ENCODE measurements around the gene BRD3. TPM values are rescaled to one million over a fixed set of nuclear protein-coding genes. Genes with fewer than 3 reads are reported as not detected.

The BRD3 gene
- total RNA-seq, 2 donors from 2014 or later: 50.2 to 51.3 TPM

DNA sequence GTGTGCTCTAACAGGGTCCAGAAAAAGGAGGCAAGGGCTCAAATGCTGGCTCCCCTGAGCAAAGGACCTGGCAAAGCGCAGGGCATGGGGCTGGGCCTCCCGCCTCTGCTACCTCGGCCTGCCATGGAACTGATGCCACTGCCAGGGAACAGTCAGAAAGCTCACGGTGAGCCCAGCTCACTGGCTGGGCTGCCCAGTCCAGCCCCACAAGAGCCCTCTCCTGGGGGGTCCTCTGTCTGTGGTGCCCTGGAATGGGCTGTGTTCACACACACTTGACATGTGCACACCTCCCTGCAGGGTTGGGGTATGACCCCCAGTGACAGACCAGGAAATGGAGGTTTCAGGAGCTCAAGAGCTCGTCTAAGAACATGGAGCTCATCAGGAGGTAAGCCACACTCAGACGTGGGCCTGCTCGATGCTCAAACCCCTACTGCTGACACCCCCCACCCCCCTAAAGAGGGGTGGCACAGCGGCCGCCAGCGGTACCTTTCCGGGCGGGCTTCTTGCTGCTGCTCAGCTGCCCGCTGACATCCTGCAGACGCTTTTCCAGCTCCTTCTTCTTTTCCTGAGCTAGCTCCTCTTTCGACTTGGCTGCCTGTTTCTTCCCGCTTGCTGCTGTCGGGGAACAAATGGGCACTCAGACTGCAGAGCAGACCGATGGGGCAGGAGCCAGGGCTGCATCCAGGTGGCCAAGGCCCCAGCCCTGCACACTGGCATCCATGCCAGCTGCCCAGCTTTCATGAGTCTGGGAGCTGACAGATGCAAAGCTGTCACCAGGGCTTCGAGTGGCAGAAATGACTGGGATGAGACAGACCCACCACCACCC, 33.4 kb downstream of the BRD3 start:
- no peak overlapping the region for H3K27ac Mint-ChIP-seq
- H3K36me3 Mint-ChIP-seq (ENCODE audit: insufficient read depth in 2 of 2): peaks cover 7 to 25% of the 10 kb centered on the region in 2 donors
- no peak for ATAC-seq (replicated peaks in 1 of 2)
- no peaks in the 10 kb centered on the region for H3K4me1 Mint-ChIP-seq (ENCODE audit: low read depth)
- H3K27me3 Mint-ChIP-seq (ENCODE audit: low read depth): no peaks in the 10 kb centered on the region
- no peak overlapping the region for H3K4me3 Mint-ChIP-seq
- no peak for DNase-seq
- peaks cover 0 to 5% of the 10 kb centered on the region in 2 donors for H3K9me3 Mint-ChIP-seq

DNA sequence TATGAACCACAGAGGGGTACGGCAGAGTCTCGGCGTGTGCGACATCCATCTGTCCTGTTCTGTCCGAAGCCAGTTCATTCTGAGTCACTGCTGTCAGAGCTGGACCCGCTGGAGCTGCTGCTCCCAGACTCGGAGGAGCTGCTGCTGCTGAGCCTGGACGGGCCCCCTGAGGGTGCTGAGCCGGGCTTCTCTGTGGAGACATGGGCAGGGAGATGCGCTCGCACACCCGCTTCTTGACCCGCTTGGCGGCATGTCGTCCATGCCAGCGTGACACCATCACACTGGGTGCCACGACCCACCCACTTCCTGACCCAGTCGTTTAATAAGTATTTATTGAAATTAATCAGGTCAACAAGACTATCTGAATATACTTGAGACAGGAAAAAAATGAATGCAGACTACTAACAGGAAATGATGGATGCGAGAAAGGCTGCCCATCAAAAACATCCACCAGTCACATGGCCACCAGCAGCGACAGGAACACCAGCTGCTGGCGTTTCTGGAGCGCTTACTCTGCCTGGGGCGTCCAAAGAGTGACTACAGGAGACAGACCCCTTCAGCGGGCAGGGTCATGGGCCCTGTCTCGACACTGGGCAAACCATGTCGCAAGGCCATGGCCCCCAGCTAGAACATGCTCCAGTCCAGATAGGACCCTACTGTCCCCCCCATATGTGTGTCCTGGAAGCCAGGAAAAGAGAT, 34.2 kb downstream of the BRD3 start:
- peaks cover 2 to 18% of the 10 kb centered on the region in 2 donors for H3K36me3 Mint-ChIP-seq (ENCODE audit: insufficient read depth in 2 of 2)
- DNase-seq: no peak
- no peaks in the 10 kb centered on the region for H3K9me3 Mint-ChIP-seq
- no peaks in the 10 kb centered on the region for H3K27me3 Mint-ChIP-seq (ENCODE audit: low read depth)
- H3K4me1 Mint-ChIP-seq (ENCODE audit: low read depth): no peaks in the 10 kb centered on the region
- no peak overlapping the region for H3K4me3 Mint-ChIP-seq
- no peak for ATAC-seq (replicated peaks in 1 of 2)
- H3K27ac Mint-ChIP-seq: no peak overlapping the region

DNA sequence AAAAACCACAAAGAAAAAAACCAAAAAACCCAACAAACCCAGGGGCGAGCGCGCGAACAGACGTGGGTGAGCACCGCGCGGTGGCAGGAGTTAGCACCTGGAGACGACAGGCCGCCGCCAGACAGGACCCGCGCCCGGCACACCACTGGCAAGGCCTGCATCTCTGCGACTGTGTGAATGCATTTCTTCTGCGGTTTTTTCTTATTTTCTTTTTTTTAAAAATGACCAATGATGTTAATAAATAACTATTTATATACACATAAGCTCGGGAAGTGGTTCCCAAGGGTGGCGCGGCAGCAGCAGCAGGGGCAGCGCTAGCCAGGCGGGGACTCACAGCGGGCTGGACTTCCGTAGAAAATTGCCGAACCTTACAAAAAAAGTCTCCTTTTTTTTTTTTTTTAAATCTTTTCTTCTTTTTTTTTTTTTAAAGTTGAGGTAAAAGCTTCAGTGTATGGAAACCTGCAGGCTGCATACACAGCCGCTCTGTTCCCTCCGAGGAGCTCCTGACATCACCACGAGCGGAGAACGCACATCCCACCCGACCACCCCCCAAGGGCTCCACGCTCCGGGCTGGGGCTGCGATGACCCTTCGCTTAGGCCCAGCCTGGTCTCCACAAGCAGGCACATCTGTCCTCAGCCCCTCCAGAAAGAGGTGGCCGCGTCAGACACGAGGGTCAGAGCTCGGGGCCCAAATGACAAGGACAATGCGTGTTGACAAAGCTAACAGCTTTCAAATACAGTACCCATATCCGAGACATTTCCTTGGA, 35.2 kb downstream of the BRD3 start:
- Mint-ChIP-seq H3K4me3 (no peak overlapping the region), H3K9me3 (no peaks in the 10 kb centered on the region), H3K4me1 (ENCODE audit: low read depth) (no peaks in the 10 kb centered on the region), H3K27ac (no peak overlapping the region), H3K36me3 (ENCODE audit: insufficient read depth in 2 of 2) (peaks cover 2 to 14% of the 10 kb centered on the region in 2 donors), H3K27me3 (ENCODE audit: low read depth) (no peaks in the 10 kb centered on the region)
- DNase-seq (no peak), ATAC-seq (replicated peaks in 1 of 2) (no peak)

DNA sequence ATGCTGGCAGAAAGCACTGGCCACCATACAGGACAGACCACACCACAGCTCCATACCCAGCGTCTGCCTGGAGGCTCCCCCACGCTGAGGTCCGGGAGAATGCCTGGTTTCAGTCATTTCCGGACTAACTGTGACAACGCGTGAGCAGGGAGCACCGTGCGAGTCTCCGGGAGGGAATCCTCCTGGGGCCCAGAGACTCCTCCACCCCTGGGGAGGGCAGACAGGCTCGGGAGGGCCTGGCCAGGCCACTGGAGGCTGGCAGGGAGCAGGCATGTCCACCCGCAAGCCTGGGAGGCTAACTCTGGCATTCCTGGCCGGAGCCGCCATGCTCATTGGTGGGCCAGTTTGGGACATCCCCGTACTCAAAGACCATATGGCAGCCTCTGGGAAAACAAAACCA, 36.0 kb downstream of the BRD3 start:
- Mint-ChIP-seq H3K27me3 (ENCODE audit: low read depth) (no peaks in the 10 kb centered on the region), H3K4me1 (ENCODE audit: low read depth) (no peaks in the 10 kb centered on the region), H3K9me3 (no peaks in the 10 kb centered on the region), H3K27ac (no peak overlapping the region), H3K4me3 (no peak overlapping the region), H3K36me3 (ENCODE audit: insufficient read depth in 2 of 2) (peaks cover 2 to 14% of the 10 kb centered on the region in 2 donors)
- no peak for ATAC-seq (replicated peaks in 1 of 2)
- no peak for DNase-seq

DNA sequence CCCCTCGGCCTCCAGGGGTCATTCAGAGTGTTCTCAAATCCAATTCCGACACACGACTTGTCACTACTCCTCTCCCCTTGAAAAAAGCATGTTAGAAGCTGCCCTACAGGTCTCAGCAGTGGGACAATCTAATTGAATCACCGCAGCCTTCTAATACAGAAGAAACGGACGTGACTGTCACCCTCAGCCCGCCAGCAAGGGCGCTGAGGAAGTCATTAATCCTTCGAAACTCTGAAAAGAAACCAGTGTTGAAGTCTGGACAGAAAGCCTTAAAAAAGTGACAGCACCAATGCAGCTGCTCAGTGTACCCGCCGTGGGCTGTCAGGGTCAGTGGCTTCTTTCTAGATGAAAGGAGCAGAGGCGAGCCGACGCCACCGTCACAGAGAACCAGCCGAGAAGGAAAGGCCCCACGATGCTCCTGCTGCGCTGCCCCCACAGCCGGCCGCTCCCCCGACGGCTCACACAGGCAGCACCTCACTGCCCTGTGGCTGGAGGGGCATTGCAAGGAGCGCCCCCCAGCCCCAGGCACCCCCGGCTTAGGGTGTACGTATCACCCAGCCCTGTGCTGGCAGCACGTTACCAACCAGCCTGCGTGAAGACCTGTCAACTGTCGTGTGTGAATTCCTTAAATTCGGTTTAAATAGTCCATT, 36.9 kb downstream of the BRD3 start:
- H3K27ac Mint-ChIP-seq: no peak overlapping the region
- ATAC-seq (replicated peaks in 1 of 2) (no peak), DNase-seq (no peak)
- no peaks in the 10 kb centered on the region for H3K9me3 Mint-ChIP-seq
- H3K4me1 Mint-ChIP-seq (ENCODE audit: low read depth): no peaks in the 10 kb centered on the region
- H3K4me3 Mint-ChIP-seq: no peak overlapping the region
- H3K27me3 Mint-ChIP-seq (ENCODE audit: low read depth): no peaks in the 10 kb centered on the region
- H3K36me3 Mint-ChIP-seq (ENCODE audit: insufficient read depth in 2 of 2): peaks cover 2 to 11% of the 10 kb centered on the region in 2 donors

DNA sequence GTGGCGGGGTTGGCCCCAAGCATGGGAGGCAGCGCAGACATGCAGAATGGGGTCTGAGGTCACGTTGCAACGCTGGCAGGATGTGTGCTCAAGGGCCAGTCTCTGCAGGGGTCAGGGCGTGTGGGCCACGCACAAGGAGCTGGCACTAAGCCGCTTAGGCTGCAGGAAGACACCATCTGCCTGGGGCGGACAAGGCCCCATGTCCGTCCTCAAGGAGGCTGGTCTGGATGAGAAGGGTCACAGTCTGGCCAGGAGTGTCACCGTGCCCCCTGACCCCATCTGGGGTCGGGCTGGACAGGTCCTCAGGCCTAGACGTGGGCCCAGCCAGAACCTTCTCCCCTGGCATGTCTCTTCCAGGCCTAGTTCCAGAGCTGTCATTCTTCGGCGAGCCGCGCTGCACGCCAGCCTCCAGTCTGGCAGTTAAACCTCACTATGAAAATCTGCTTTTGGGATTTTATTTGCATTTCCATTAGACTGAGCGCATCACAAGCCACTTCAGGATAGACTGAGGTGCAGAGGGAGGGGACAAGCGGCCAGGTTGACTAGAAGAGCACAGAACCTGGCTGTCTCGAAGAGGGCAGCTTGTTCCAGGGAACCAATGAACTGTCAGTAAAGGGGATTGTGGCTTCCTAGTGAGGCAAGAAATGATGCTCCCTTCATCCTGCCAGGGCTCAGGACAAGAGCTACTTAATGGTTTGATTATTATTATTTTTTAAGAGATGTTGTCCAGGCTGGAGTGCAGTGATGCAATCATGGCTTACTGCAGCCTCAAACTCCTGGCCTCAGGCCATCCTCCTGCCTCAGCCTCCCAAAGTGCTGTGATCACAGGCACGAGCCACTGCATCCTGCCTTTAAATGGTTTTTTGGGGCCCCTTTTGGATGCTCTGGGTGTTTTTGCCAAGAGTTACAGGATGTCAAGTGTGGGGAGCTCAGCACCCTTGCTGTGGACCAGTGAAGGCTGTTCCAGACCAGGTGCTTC, 38.3 kb downstream of the BRD3 start:
- ATAC-seq (replicated peaks in 1 of 2) (no peak), DNase-seq (no peak)
- Mint-ChIP-seq H3K27ac (no peak overlapping the region), H3K4me1 (ENCODE audit: low read depth) (peaks cover 4% of the 10 kb centered on the region), H3K9me3 (no peaks in the 10 kb centered on the region), H3K36me3 (ENCODE audit: insufficient read depth in 2 of 2) (peaks cover 2 to 11% of the 10 kb centered on the region in 2 donors), H3K27me3 (ENCODE audit: low read depth) (no peaks in the 10 kb centered on the region), H3K4me3 (no peak overlapping the region)

DNA sequence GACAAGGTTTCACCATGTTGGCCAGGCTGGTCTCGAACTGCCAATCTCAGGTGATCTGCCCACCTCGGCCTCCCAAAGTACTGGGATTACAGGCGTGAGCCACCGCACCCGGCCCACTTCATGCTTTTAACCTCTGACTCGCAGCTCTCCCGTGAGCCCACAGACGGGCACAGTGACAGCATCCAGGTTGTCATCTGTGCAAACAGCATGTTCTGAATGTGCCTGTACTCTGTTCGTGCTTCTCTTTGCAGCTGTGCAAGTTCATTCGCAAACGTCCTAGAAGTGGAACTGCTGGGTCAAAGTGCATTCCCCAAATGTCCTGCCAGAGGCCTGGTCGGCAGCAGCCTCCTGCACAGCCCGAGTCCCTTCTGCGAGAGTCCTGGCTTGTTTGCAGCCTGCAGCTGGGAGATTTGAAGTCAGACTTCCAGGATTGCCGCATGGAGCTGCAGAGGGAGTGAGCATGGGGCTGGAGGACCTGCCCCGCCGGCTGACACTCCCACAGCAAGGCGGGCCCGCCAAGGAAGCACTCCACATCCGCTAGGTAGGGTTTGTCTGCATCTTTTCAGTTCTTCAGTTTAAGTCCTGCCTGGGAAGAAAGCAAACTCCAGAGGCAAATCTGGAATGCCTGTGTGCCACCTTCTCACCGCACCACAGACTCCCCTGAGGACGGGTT, 39.1 kb downstream of the BRD3 start:
- Mint-ChIP-seq H3K27ac (no peak overlapping the region), H3K27me3 (ENCODE audit: low read depth) (no peaks in the 10 kb centered on the region), H3K4me1 (ENCODE audit: low read depth) (peaks cover 8% of the 10 kb centered on the region), H3K9me3 (no peaks in the 10 kb centered on the region), H3K4me3 (no peak overlapping the region), H3K36me3 (ENCODE audit: insufficient read depth in 2 of 2) (peaks cover 2 to 11% of the 10 kb centered on the region in 2 donors)
- ATAC-seq (replicated peaks in 1 of 2): no peak
- no peak for DNase-seq

DNA sequence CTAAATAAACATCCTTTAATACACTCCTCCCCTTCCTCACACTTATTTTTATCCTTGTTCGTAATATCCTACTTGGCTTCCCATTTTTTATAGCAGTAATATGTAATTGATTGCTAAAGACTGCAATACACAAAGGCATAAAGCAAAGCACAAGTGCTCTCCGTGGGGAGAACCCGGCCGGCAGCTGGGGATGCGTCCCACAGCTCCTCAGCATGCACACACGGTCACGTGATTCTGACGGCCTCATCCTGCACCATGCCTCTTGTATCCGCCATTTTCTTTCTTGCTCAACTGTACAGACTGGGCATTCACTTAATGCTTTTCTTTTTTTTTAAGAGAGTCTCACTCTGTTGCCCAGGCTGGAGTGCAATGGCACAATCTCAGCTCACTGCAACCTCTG, 39.8 kb downstream of the BRD3 start:
- H3K9me3 Mint-ChIP-seq: no peaks in the 10 kb centered on the region
- no peaks in the 10 kb centered on the region for H3K27me3 Mint-ChIP-seq (ENCODE audit: low read depth)
- peaks cover 0 to 8% of the 10 kb centered on the region in 2 donors for H3K36me3 Mint-ChIP-seq (ENCODE audit: insufficient read depth in 2 of 2)
- H3K4me3 Mint-ChIP-seq: peak overlapping the region in 1 of 2 donors; percentile 45
- ATAC-seq (replicated peaks in 1 of 2) (no peak), DNase-seq (no peak)
- H3K27ac Mint-ChIP-seq: no peak overlapping the region
- H3K4me1 Mint-ChIP-seq (ENCODE audit: low read depth): peaks cover 8% of the 10 kb centered on the region

DNA sequence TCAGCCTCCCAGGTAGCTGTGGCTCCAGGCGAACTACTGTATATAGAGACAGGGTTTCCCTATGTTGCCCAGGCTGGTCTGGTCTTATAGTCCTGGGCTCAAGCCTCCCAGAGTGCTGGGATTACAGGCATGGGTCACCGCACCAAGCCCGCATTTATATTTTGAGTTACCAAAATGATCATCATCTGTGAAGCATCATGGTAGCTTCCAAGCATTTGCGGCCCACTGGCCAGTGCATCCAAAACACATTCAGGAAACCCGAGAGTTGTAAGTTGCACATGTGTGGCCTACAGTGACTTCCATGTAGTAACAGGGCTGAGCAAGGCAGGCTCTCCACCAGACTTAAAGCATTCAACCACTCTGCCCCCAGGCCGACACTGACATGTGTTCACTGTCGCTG, 40.3 kb downstream of the BRD3 start:
- no peak overlapping the region for H3K27ac Mint-ChIP-seq
- peaks cover 0 to 5% of the 10 kb centered on the region in 2 donors for H3K36me3 Mint-ChIP-seq (ENCODE audit: insufficient read depth in 2 of 2)
- DNase-seq (no peak), ATAC-seq (replicated peaks in 1 of 2) (no peak)
- no peaks in the 10 kb centered on the region for H3K9me3 Mint-ChIP-seq
- peaks cover 8% of the 10 kb centered on the region for H3K4me1 Mint-ChIP-seq (ENCODE audit: low read depth)
- H3K27me3 Mint-ChIP-seq (ENCODE audit: low read depth): no peaks in the 10 kb centered on the region
- H3K4me3 Mint-ChIP-seq: peak overlapping the region in 1 of 2 donors; percentile 85

DNA sequence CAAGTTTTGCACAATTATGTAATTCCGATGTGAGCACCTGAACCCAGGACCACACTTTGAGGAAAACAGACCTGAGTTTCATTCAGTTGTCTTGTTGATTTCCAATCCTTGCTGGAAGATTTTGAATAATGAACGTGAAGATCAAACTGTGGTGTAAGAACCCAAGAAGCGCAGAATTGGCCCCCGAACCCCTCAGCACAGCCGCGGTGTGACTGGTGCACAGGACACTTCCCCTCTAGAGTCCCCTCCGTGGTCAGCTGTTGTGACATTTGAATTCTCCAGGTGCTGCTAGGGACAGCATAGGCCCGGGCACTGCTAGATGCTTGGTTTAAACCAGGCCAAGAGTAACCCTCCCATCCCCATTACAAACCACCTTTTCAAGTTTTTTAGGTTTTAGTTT, 40.8 kb downstream of the BRD3 start:
- Mint-ChIP-seq H3K27ac (no peak overlapping the region), H3K4me3 (peak overlapping the region; percentile 27 to 85), H3K9me3 (no peaks in the 10 kb centered on the region), H3K27me3 (ENCODE audit: low read depth) (no peaks in the 10 kb centered on the region), H3K4me1 (ENCODE audit: low read depth) (peaks cover 8% of the 10 kb centered on the region), H3K36me3 (ENCODE audit: insufficient read depth in 2 of 2) (peaks cover 0 to 5% of the 10 kb centered on the region in 2 donors)
- DNase-seq: no peak
- ATAC-seq (replicated peaks in 1 of 2): no peak

DNA sequence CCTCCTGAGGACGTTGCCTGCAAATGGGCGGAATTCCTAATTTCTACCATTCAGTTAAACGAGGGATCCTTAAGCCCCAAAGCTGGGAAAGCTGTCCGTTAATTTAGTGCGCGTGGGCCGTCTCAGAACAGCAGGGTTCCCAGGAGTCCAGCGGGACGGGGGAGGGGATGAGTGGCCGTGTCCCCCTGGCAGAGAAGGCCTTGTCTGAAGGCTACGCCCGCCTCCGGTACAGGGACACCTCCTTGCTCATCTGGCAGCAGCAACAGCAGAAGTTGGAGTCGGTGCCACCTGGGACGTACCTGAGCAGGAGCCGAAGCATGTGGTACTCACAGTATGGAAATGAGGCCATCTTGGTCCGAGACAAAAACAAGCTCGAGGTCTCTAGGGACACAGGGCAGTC, 41.2 kb downstream of the BRD3 start:
- Mint-ChIP-seq H3K27ac (no peak overlapping the region), H3K36me3 (ENCODE audit: insufficient read depth in 2 of 2) (peaks cover 0 to 5% of the 10 kb centered on the region in 2 donors), H3K27me3 (ENCODE audit: low read depth) (no peaks in the 10 kb centered on the region), H3K9me3 (no peaks in the 10 kb centered on the region), H3K4me3 (peak overlapping the region; percentile 85 to 87), H3K4me1 (ENCODE audit: low read depth) (peaks cover 8% of the 10 kb centered on the region)
- DNase-seq: no peak
- no peak for ATAC-seq (replicated peaks in 1 of 2)

All from activated T-cell treated with anti-CD3 and anti-CD28 coated beads, Interleukin-2, amount 50 U/mL, for 72 hours (primary cell).